ENCODE results near the gene SYTL3. TPM values are rescaled to one million over a fixed set of nuclear protein-coding genes. Genes with fewer than 3 reads are reported as not detected.

The SYTL3 gene
- total RNA-seq, 1 experiment from 2014 or later: 0.09 TPM

DNA sequence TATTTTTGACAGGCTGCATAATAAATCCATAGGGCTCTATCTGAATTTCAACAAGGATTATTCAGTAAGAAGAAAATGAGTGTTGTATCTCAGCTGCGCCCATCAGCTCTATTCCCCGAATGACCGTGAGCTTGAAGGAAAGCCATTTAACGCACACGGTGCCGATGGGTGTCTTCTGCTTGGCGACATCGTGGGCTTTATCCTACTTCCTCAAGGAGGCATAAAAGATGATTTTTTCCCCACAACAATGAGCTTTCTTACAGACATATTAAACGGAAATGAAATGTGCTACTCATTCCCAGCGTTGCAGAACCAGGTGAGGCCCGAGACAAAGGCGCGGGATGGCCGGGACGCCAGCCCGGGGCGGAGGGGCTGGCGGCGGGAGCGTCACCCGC is 6.0 kb upstream of the SYTL3 start:
- peaks cover 3 to 17% (median 8%) of the 10 kb centered on the region in 3 experiments; a peak in 6 of 7 replicates for H3K36me3 Mint-ChIP-seq (ENCODE audit: insufficient read depth in 1 of 3, low read depth in 3 of 3)
- Histone ChIP-seq H4K20me1 (ENCODE audit: control insufficient read depth, insufficient read depth, insufficient read length) (no peaks in the 10 kb centered on the region), H3K9me3 (ENCODE audit: control insufficient read depth, low read depth, low read length) (no peaks in the 10 kb centered on the region), H3K56ac (ENCODE audit: insufficient read length, low read depth, low read length) (no peak overlapping the region), H3K18ac (ENCODE audit: insufficient read length, low read depth, low read length) (peak overlapping the region; percentile 92), H3K9ac (ENCODE audit: extremely low read depth, insufficient read length, low read length) (peak overlapping the region; percentile 60), H3K14ac (ENCODE audit: insufficient read depth, low read length) (peak overlapping the region; percentile 95), H2BK5ac (ENCODE audit: insufficient read length, low read length) (no peak overlapping the region), H2BK12ac (ENCODE audit: insufficient read length, low read depth, low read length) (no peak overlapping the region), H4K8ac (replicated peaks; ENCODE audit: insufficient read length, low read depth, low read length) (no peak overlapping the region), H2AFZ (ENCODE audit: low read length) (no peak overlapping the region), H2AK5ac (ENCODE audit: insufficient read length, low read length) (no peak overlapping the region), H3K79me2 (ENCODE audit: insufficient read depth, low read length) (no peaks in the 10 kb centered on the region; the same call in 1 of the 2 replicates), H2BK120ac (ENCODE audit: low read depth, low read length, poor library complexity, severe bottlenecking) (no peak overlapping the region), H3K79me1 (ENCODE audit: insufficient read depth, low read depth, low read length, poor library complexity, severe bottlenecking) (no peaks in the 10 kb centered on the region), H3K23ac (ENCODE audit: insufficient read length, low read depth, low read length) (no peak overlapping the region), H4K5ac (ENCODE audit: insufficient read length, low read depth, low read length) (no peak overlapping the region), H3T11ph (ENCODE audit: low read length) (no peak overlapping the region), H3K27ac (ENCODE audit: insufficient read length, low read depth, low read length) (no peak overlapping the region), H3K4ac (ENCODE audit: low read depth, low read length) (no peak overlapping the region), H2BK15ac (ENCODE audit: low read depth, low read length) (no peak overlapping the region), H3K27me3 (ENCODE audit: insufficient read depth, low read length) (peaks cover 5% of the 10 kb centered on the region; the same call in 1 of the 2 replicates), H3K4me2 (ENCODE audit: insufficient read depth, insufficient read length, low read length) (peak overlapping the region; percentile 98), H3K23me2 (ENCODE audit: insufficient read length, low read depth, low read length, poor library complexity, severe bottlenecking) (peaks cover 4% of the 10 kb centered on the region), H4K91ac (ENCODE audit: insufficient read length, low read depth, low read length) (no peak overlapping the region), H2BK20ac (ENCODE audit: low read depth, low read length, poor library complexity, severe bottlenecking) (no peak overlapping the region), H3K4me1 (ENCODE audit: insufficient read depth, low read length) (no peaks in the 10 kb centered on the region)
- peak overlapping the region; percentile 93 to 98 for H3K4me3 Mint-ChIP-seq
- no peaks in the 10 kb centered on the region for H3K9me3 Mint-ChIP-seq
- TF ChIP-seq, protein P1, sequence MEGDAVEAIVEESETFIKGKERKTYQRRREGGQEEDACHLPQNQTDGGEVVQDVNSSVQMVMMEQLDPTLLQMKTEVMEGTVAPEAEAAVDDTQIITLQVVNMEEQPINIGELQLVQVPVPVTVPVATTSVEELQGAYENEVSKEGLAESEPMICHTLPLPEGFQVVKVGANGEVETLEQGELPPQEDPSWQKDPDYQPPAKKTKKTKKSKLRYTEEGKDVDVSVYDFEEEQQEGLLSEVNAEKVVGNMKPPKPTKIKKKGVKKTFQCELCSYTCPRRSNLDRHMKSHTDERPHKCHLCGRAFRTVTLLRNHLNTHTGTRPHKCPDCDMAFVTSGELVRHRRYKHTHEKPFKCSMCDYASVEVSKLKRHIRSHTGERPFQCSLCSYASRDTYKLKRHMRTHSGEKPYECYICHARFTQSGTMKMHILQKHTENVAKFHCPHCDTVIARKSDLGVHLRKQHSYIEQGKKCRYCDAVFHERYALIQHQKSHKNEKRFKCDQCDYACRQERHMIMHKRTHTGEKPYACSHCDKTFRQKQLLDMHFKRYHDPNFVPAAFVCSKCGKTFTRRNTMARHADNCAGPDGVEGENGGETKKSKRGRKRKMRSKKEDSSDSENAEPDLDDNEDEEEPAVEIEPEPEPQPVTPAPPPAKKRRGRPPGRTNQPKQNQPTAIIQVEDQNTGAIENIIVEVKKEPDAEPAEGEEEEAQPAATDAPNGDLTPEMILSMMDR (conservative IDR thresholded peaks at IDR 0.05): no peak
- peaks cover 19% of the 10 kb centered on the region for H3K27me3 Mint-ChIP-seq (ENCODE audit: low read depth)
- no CpG with 5 or more reads among the region's 21 CpGs for WGBS (ENCODE audit: extremely low coverage, insufficient read length, low lambda C conversion rate)
- no peak for DNase-seq
- peaks cover 28 to 29% of the 10 kb centered on the region in 2 experiments for H3K4me1 Mint-ChIP-seq
- H3K27ac Mint-ChIP-seq: peak overlapping the region; percentile 35 to 91 (median 83); a peak in 3 of 7 replicates

All from H9 (cell line).